ENCODE data around the gene STMP1.

DNA sequence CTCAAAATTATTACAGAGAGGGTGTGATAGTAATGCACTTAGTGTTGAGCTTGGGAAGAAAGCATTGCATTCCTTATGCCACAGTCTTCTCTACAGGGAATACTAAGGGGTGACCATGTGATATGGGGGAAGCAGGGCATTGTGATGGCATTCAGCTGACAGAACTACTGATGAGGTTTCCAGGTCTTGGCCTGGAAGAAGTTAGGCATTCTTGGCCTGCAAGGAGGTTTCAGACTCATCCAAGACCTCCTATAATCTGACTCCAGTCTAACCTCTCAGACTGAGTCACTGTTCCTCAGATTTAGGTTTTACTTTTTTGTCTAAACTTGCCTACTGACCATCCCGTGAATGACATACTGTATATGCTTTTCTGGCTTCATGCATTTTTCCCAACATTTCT is 7.9 kb downstream of the STMP1 start:
- no peak for TF ChIP-seq HDAC2 (CRISPR knock-in tag; IDR thresholded peaks at IDR 0.05)
- no peak for TF ChIP-seq CREB1 (IDR thresholded peaks at IDR 0.05)
- no peak for TF ChIP-seq CREB1 (CRISPR knock-in tag; IDR thresholded peaks at IDR 0.05)
- TF ChIP-seq ZNF841 (CRISPR knock-in tag; IDR thresholded peaks at IDR 0.05; ENCODE audit: borderline replicate concordance): no peak
- TF ChIP-seq, protein P1, sequence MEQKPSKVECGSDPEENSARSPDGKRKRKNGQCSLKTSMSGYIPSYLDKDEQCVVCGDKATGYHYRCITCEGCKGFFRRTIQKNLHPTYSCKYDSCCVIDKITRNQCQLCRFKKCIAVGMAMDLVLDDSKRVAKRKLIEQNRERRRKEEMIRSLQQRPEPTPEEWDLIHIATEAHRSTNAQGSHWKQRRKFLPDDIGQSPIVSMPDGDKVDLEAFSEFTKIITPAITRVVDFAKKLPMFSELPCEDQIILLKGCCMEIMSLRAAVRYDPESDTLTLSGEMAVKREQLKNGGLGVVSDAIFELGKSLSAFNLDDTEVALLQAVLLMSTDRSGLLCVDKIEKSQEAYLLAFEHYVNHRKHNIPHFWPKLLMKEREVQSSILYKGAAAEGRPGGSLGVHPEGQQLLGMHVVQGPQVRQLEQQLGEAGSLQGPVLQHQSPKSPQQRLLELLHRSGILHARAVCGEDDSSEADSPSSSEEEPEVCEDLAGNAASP (CRISPR knock-in tag; IDR thresholded peaks at IDR 0.05; ENCODE audit: borderline replicate concordance): no peak
- no peak for TF ChIP-seq POLR2AphosphoS5 (IDR thresholded peaks at IDR 0.05; ENCODE audit: low read depth, low read length)
- no peak for TF ChIP-seq ZNF557 (CRISPR knock-in tag; IDR thresholded peaks at IDR 0.05)
- no peak for TF ChIP-seq NFIC (IDR thresholded peaks at IDR 0.05; ENCODE audit: low read length)
- TF ChIP-seq, protein P2, sequence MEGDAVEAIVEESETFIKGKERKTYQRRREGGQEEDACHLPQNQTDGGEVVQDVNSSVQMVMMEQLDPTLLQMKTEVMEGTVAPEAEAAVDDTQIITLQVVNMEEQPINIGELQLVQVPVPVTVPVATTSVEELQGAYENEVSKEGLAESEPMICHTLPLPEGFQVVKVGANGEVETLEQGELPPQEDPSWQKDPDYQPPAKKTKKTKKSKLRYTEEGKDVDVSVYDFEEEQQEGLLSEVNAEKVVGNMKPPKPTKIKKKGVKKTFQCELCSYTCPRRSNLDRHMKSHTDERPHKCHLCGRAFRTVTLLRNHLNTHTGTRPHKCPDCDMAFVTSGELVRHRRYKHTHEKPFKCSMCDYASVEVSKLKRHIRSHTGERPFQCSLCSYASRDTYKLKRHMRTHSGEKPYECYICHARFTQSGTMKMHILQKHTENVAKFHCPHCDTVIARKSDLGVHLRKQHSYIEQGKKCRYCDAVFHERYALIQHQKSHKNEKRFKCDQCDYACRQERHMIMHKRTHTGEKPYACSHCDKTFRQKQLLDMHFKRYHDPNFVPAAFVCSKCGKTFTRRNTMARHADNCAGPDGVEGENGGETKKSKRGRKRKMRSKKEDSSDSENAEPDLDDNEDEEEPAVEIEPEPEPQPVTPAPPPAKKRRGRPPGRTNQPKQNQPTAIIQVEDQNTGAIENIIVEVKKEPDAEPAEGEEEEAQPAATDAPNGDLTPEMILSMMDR (CRISPR knock-in tag; IDR thresholded peaks at IDR 0.05): no peak
- no peak for TF ChIP-seq HOXA5 (CRISPR knock-in tag; IDR thresholded peaks at IDR 0.05)
- no peak for TF ChIP-seq SIN3A (IDR thresholded peaks at IDR 0.05; ENCODE audit: borderline replicate concordance, low read depth, low read length)
- TF ChIP-seq, protein P3, sequence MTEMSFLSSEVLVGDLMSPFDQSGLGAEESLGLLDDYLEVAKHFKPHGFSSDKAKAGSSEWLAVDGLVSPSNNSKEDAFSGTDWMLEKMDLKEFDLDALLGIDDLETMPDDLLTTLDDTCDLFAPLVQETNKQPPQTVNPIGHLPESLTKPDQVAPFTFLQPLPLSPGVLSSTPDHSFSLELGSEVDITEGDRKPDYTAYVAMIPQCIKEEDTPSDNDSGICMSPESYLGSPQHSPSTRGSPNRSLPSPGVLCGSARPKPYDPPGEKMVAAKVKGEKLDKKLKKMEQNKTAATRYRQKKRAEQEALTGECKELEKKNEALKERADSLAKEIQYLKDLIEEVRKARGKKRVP (CRISPR knock-in tag; IDR thresholded peaks at IDR 0.05): no peak

Data from HepG2 (cell line).